ENCODE data around the gene UPK1A. TPM values are rescaled to one million over a fixed set of nuclear protein-coding genes. Genes with fewer than 3 reads are reported as not detected.

The UPK1A gene
- total RNA-seq, 1 experiment from 2014 or later = not detected

DNA sequence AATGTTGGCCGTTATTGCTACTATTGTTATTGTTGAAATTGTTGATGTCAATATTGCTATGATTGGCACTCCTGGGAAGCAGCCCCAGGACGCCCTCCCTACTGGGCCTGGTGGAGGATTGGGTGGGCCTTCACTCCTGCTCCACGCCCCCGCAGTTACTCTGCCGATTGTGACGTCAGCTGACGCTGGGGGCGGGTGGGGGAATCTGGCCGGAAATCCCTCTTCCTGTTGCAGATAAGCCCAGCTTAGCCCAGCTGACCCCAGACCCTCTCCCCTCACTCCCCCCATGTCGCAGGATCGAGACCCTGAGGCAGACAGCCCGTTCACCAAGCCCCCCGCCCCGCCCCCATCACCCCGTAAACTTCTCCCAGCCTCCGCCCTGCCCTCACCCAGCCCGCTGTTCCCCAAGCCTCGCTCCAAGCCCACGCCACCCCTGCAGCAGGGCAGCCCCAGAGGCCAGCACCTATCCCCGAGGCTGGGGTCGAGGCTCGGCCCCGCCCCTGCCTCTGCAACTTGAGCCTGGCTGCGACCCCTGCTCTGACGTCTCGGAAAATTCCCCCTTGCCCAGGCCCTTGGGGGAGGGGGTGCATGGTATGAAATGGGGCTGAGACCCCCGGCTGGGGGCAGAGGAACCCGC is 24.7 kb upstream of the UPK1A start, which contains the start of gene ETV2:
Gene ETV2, plus strand, starts transcription at position 231 of the 637 bp plus-strand sequence. CDS start 716 bp downstream, outside the sequence.
- Histone ChIP-seq H3K4me1 (ENCODE audit: insufficient read depth, low read length, poor library complexity, severe bottlenecking) (peaks cover 17% of the 10 kb centered on the region), H3K27me3 (replicated peaks; ENCODE audit: insufficient read depth, low read depth, low read length, poor library complexity) (no peaks in the 10 kb centered on the region), H3K9me3 (ENCODE audit: low read depth, low read length, poor library complexity, severe bottlenecking) (no peaks in the 10 kb centered on the region), H3K4me3 (ENCODE audit: low read depth, low read length, poor library complexity, severe bottlenecking) (no peak within 1 kb of the TSS), H3K36me3 (ENCODE audit: insufficient read depth, low read length, poor library complexity, severe bottlenecking) (peaks cover 16% of the 10 kb centered on the region), H3K27ac (ENCODE audit: low read depth, low read length, poor library complexity, severe bottlenecking) (peak within 1 kb of the TSS; percentile 85)
- CTCF ChIA-PET = no interaction called here
- TF ChIP-seq, protein P1, sequence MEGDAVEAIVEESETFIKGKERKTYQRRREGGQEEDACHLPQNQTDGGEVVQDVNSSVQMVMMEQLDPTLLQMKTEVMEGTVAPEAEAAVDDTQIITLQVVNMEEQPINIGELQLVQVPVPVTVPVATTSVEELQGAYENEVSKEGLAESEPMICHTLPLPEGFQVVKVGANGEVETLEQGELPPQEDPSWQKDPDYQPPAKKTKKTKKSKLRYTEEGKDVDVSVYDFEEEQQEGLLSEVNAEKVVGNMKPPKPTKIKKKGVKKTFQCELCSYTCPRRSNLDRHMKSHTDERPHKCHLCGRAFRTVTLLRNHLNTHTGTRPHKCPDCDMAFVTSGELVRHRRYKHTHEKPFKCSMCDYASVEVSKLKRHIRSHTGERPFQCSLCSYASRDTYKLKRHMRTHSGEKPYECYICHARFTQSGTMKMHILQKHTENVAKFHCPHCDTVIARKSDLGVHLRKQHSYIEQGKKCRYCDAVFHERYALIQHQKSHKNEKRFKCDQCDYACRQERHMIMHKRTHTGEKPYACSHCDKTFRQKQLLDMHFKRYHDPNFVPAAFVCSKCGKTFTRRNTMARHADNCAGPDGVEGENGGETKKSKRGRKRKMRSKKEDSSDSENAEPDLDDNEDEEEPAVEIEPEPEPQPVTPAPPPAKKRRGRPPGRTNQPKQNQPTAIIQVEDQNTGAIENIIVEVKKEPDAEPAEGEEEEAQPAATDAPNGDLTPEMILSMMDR (conservative IDR thresholded peaks at IDR 0.05; ENCODE audit: low read depth, low read length) = no peak
- no peak for TF ChIP-seq EZH2 (IDR thresholded peaks at IDR 0.05; ENCODE audit: borderline replicate concordance, low read depth, low read length, poor library complexity, severe bottlenecking)
- intact Hi-C loops (cut with micrococcal nuclease; ENCODE audit: unreplicated experiment) = loop anchor here (10.0 kb wide), 1 partner anchor 287 kb away; the partner anchor contains the start of gene FFAR3
- no TSS peak for BruUV-seq (replicated peaks)
- peak; percentile 62 for DNase-seq (ENCODE audit: low spot score)
- POLR2A ChIA-PET (ENCODE audit: low non-redundant PET) = interaction anchor here (0.7 kb wide), 1 partner anchor 93 kb away, joined by 3 read pairs; no protein-coding TSS in a partner anchor

DNA sequence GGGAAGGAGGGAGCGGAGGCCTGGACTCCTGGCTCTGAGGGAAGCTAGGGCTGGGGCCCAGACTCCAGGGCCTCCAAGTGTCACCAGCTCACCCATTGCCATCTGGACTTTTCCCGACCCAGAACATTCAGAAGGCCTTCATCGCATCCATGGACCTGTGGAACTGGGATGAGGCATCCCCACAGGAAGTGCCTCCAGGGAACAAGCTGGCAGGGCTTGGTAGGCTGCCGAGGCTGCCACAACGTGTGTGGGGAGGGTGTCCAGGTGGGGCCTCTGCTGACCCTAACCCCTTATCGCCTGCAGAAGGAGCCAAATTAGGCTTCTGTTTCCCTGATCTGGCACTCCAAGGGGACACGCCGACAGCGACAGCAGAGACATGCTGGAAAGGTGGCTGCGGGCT is 24.0 kb upstream of the UPK1A start:
- POLR2A ChIA-PET (ENCODE audit: low non-redundant PET) = interaction anchor here (0.6 to 0.7 kb wide), 2 partner anchors 29 to 93 kb away, joined by 3 to 4 read pairs; no protein-coding TSS in a partner anchor
- CTCF ChIA-PET = interaction anchor here (0.5 kb wide), 1 partner anchor 178 kb away, joined by 9 read pairs; no protein-coding TSS in a partner anchor
- no peak for DNase-seq (ENCODE audit: low spot score)
- no TSS peak for BruUV-seq (replicated peaks)
- no peak for TF ChIP-seq EZH2 (IDR thresholded peaks at IDR 0.05; ENCODE audit: borderline replicate concordance, low read depth, low read length, poor library complexity, severe bottlenecking)
- TF ChIP-seq, protein P1 (conservative IDR thresholded peaks at IDR 0.05; ENCODE audit: low read depth, low read length) = no peak
- peak overlapping the region; percentile 85 for H3K27ac ChIP-seq (ENCODE audit: low read depth, low read length, poor library complexity, severe bottlenecking)
- H3K9me3 ChIP-seq (ENCODE audit: low read depth, low read length, poor library complexity, severe bottlenecking) = no peaks in the 10 kb centered on the region
- peaks cover 10% of the 10 kb centered on the region for H3K36me3 ChIP-seq (ENCODE audit: insufficient read depth, low read length, poor library complexity, severe bottlenecking)
- no peak overlapping the region for H3K4me3 ChIP-seq (ENCODE audit: low read depth, low read length, poor library complexity, severe bottlenecking)
- intact Hi-C loops (cut with micrococcal nuclease; ENCODE audit: unreplicated experiment) = loop anchor here (10.0 kb wide), 1 partner anchor 288 kb away; the partner anchor contains the start of gene FFAR3
- H3K4me1 ChIP-seq (ENCODE audit: insufficient read depth, low read length, poor library complexity, severe bottlenecking) = peaks cover 17% of the 10 kb centered on the region
- H3K27me3 ChIP-seq (replicated peaks; ENCODE audit: insufficient read depth, low read depth, low read length, poor library complexity) = no peaks in the 10 kb centered on the region

DNA sequence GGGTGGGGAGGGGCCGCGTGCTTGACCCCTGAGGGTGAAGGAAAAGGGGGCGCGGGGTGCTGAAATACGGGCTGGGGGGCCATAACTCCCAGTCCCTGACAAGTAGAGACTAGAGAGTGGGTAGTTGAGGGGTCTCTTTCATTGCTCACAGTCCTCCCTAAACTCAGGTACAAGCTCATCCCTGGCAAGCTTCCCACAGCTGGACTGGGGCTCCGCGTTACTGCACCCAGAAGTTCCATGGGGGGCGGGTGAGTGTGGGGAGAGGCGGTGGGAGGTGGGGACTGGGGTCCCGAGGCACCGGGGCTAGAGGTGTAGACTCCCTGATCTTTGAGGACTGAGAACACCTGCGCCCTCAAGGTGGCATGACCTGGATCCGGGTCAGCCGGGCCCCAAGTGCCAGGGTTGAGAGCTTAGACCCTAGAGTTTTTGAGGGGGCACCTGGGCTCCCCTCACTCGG is 23.5 kb upstream of the UPK1A start:
- no peak for DNase-seq (ENCODE audit: low spot score)
- no peak for TF ChIP-seq EZH2 (IDR thresholded peaks at IDR 0.05; ENCODE audit: borderline replicate concordance, low read depth, low read length, poor library complexity, severe bottlenecking)
- TF ChIP-seq, protein P1 (conservative IDR thresholded peaks at IDR 0.05; ENCODE audit: low read depth, low read length) = no peak
- Histone ChIP-seq H3K27me3 (replicated peaks; ENCODE audit: insufficient read depth, low read depth, low read length, poor library complexity) (no peaks in the 10 kb centered on the region), H3K9me3 (ENCODE audit: low read depth, low read length, poor library complexity, severe bottlenecking) (no peaks in the 10 kb centered on the region), H3K4me1 (ENCODE audit: insufficient read depth, low read length, poor library complexity, severe bottlenecking) (peaks cover 17% of the 10 kb centered on the region), H3K27ac (ENCODE audit: low read depth, low read length, poor library complexity, severe bottlenecking) (peak overlapping the region; percentile 85), H3K36me3 (ENCODE audit: insufficient read depth, low read length, poor library complexity, severe bottlenecking) (peaks cover 6% of the 10 kb centered on the region), H3K4me3 (ENCODE audit: low read depth, low read length, poor library complexity, severe bottlenecking) (peak overlapping the region; percentile 60)
- POLR2A ChIA-PET (ENCODE audit: low non-redundant PET) = interaction anchor here (0.6 kb wide), 1 partner anchor 30 kb away, joined by 4 read pairs; no protein-coding TSS in a partner anchor
- BruUV-seq (replicated peaks) = no TSS peak
- CTCF ChIA-PET = interaction anchor here (0.5 kb wide), 1 partner anchor 177 kb away, joined by 9 read pairs; no protein-coding TSS in a partner anchor
- intact Hi-C loops (cut with micrococcal nuclease; ENCODE audit: unreplicated experiment) = loop anchor here (10.0 kb wide), 1 partner anchor 288 kb away; the partner anchor contains the start of gene FFAR3
